Measurements from ENCODE around the gene NOL4. TPM values are rescaled to one million over a fixed set of nuclear protein-coding genes. Genes with fewer than 3 reads are reported as not detected.

NOL4 gene
- total and polyA plus RNA-seq, 10 of the 15 experiments (the other 5 are each of a cell fraction or from before 2014, with no cell fraction given): 1.3 to 10.0 (median 6.3) TPM

- ChIA-PET RAD21 (ENCODE audit: unreplicated experiment) (interaction anchor here (1.2 to 3.5 kb wide), 6 partner anchors 8 to 109 kb away, joined by 4 to 20 read pairs (median 10); partner anchors contain the start of gene NOL4), POLR2A (interaction anchor here (1.2 to 1.9 kb wide), 3 partner anchors 8 to 109 kb away, joined by 3 to 11 read pairs (median 4); no protein-coding TSS in a partner anchor), CTCF (interaction anchor here (0.8 to 2.4 kb wide), 6 partner anchors 13 to 110 kb away, joined by 3 to 12 read pairs (median 6); partner anchors contain the start of gene NOL4), SMC1A (ENCODE audit: uncharacterized antibody, unreplicated experiment) (interaction anchor here (0.6 to 2.3 kb wide), 14 partner anchors 10 to 342 kb away, joined by 3 to 14 read pairs (median 4); partner anchors contain the start of gene NOL4)
- Histone ChIP-seq H3K4me1 (ENCODE audit: control insufficient read depth, insufficient read depth, low read length) (no peaks in the 10 kb centered on the region), H3K79me2 (ENCODE audit: control insufficient read depth, insufficient read depth, low read length) (no peaks in the 10 kb centered on the region), H4K20me1 (ENCODE audit: control insufficient read depth, insufficient read depth) (no peaks in the 10 kb centered on the region), H2AFZ (ENCODE audit: control insufficient read depth, low read depth, low read length) (no peak overlapping the region; the same call in 1 of the 2 replicates), H3K4me2 (ENCODE audit: control insufficient read depth, insufficient read depth) (no peak overlapping the region), H3K36me3 (ENCODE audit: control insufficient read depth in 2 of 2, insufficient read depth in 2 of 2, low read length in 1 of 2) (no peaks in the 10 kb centered on the region), H3K9me3 (replicated peaks; ENCODE audit: control insufficient read depth, insufficient read depth, low read length) (no peaks in the 10 kb centered on the region), H3K4me3 (no peak overlapping the region), H3K27ac (ENCODE audit: control insufficient read depth, insufficient read depth) (no peak overlapping the region), H3K9ac (ENCODE audit: control insufficient read depth, insufficient read depth, low read length) (no peak overlapping the region), H3K27me3 (replicated peaks in 1 of 2; ENCODE audit: control insufficient read depth in 2 of 2, insufficient read depth in 2 of 2, low read length in 1 of 2) (no peaks in the 10 kb centered on the region)
- ATAC-seq (peak; percentile 51), FAIRE-seq (no peak), DNase-seq (ENCODE audit: low read depth, low spot score) (no peak)
- no TSS peak for BruUV-seq (replicated peaks)
- intact Hi-C loops (cut with micrococcal nuclease; ENCODE audit: unreplicated experiment) (no loop called here), in situ Hi-C loops (cut with MboI) (no loop called here)
- WGBS (ENCODE audit: insufficient coverage, insufficient replicate concordance, low lambda C conversion rate, missing lambda C conversion rate): 0% methylated on average over 1 of the region's 1 CpG
- TF ChIP-seq POLR2A (IDR thresholded peaks at IDR 0.05; ENCODE audit: low read depth, low read length): no peak
- 0 out of 2 replicates have a peak, but pooled peaks have one; percentile 39 for TF ChIP-seq GATAD2B (conservative IDR thresholded peaks at IDR 0.05; ENCODE audit: low read depth)
- TF ChIP-seq RFX5 (IDR thresholded peaks at IDR 0.05; ENCODE audit: low read depth, low read length): no peak
- peak; percentile 71 for TF ChIP-seq IKZF1 (conservative IDR thresholded peaks at IDR 0.05)
- TF ChIP-seq IKZF2 (IDR thresholded peaks at IDR 0.05): peak; percentile 58 to 69; a peak in 3 of 4 replicates
- TF ChIP-seq EED (IDR thresholded peaks at IDR 0.05; ENCODE audit: low read depth): 0 out of 2 replicates have a peak, but pooled peaks have one; percentile 22
- TF ChIP-seq, protein P1, sequence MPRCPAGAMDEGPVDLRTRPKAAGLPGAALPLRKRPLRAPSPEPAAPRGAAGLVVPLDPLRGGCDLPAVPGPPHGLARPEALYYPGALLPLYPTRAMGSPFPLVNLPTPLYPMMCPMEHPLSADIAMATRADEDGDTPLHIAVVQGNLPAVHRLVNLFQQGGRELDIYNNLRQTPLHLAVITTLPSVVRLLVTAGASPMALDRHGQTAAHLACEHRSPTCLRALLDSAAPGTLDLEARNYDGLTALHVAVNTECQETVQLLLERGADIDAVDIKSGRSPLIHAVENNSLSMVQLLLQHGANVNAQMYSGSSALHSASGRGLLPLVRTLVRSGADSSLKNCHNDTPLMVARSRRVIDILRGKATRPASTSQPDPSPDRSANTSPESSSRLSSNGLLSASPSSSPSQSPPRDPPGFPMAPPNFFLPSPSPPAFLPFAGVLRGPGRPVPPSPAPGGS (IDR thresholded peaks at IDR 0.05; ENCODE audit: borderline replicate concordance, insufficient read depth, low read depth, low read length, poor library complexity, severe bottlenecking): no peak
- peak; percentile 32; the same call in 1 of the 2 replicates for TF ChIP-seq RELB (IDR thresholded peaks at IDR 0.05; ENCODE audit: low read depth)
These were observed 12.2 kb downstream of the NOL4 start for GRCh38 chr18:34212511-34212910.
